GM21423 (cell line): Measurements from ENCODE around the gene C10orf62.
A peak's percentile ranks its signal among the peaks of the same experiment; 100 is the strongest.

Experiments used
- ATAC-seq: cut with Tn5 transposase; IDR thresholded peaks from one replicate; pipeline ENCODE4 v1.9.1; 2021; ENCODE audit warnings: mild to moderate bottlenecking, moderate library complexity; ENCODE audit not compliant: unreplicated experiment

C10orf62 gene

GRCh38 chr10:97584060-97584797, 5.3 kb upstream of the C10orf62 start, which contains the start of gene HOGA1:
HOGA1 (plus strand) TSS chr10:97584389; CDS start chr10:97584704, 315 bp downstream.
- peak; percentile 60 for ATAC-seq

- ATAC-seq: peak; percentile 12
Observed at GRCh38 chr10:97584798-97585438, 4.6 kb upstream of the C10orf62 start.

GRCh38 chr10:97585439-97585811, 4.1 kb upstream of the C10orf62 start:
- ATAC-seq: no peak

GRCh38 chr10:97587183-97587582, 2.3 kb upstream of the C10orf62 start:
- no peak for ATAC-seq

GRCh38 chr10:97590082-97590747, 694 bp downstream of the C10orf62 start:
- no peak for ATAC-seq

- ATAC-seq: no peak
Observed at GRCh38 chr10:97590748-97591495, 1.4 kb downstream of the C10orf62 start.

GRCh38 chr10:97593421-97593820, 3.9 kb downstream of the C10orf62 start:
- no peak for ATAC-seq

GRCh38 chr10:97596101-97597082, 6.9 kb downstream of the C10orf62 start:
- ATAC-seq: no peak

GRCh38 chr10:97597778-97598177, 8.3 kb downstream of the C10orf62 start:
- ATAC-seq: no peak

- no peak for ATAC-seq
Observed at GRCh38 chr10:97598407-97599271, 9.1 kb downstream of the C10orf62 start.

GRCh38 chr10:97599272-97599619, 9.7 kb downstream of the C10orf62 start:
- no peak for ATAC-seq

GRCh38 chr10:97600616-97601015, 11.1 kb downstream of the C10orf62 start:
- ATAC-seq: no peak

GRCh38 chr10:97601268-97602215, 12.0 kb downstream of the C10orf62 start:
- ATAC-seq: no peak

GRCh38 chr10:97607095-97607636, 17.6 kb downstream of the C10orf62 start:
- no peak for ATAC-seq

GRCh38 chr10:97608991-97609561, 19.6 kb downstream of the C10orf62 start:
- ATAC-seq: no peak

- no peak for ATAC-seq
Observed at GRCh38 chr10:97611473-97611872, 22.0 kb downstream of the C10orf62 start.

GRCh38 chr10:97612386-97612785, 22.9 kb downstream of the C10orf62 start:
- ATAC-seq: no peak
